Liver (tissue), 9 donors: ENCODE data around the gene CUX1. TPM values are rescaled to one million over a fixed set of nuclear protein-coding genes. Genes with fewer than 3 reads are reported as not detected.

ENCODE experiments used
- DNase-seq: peaks from one replicate; pipeline ENCODE4 v3.0.0-alpha.2; 2017; ENCODE audit warnings: low spot score
- H3K27ac ChIP-seq, 2 donors: one replicate each; pipeline ENCODE4 v1.7.0; 2013; ENCODE audit warnings: inconsistent platforms in 2 of 2, low read length in 2 of 2, control low read depth in 1 of 2, low read depth in 1 of 2, mild to moderate bottlenecking in 1 of 2
- H3K27me3 ChIP-seq, 4 donors: one replicate each; pipeline versions ENCODE4 v1.6.1 to v1.7.0; 2013; ENCODE audit warnings: low read length in 3 of 4, inconsistent platforms in 1 of 4, mild to moderate bottlenecking in 1 of 4, moderate library complexity in 1 of 4; ENCODE audit not compliant: control insufficient read depth in 4 of 4, insufficient read depth in 4 of 4
- H3K36me3 ChIP-seq, 4 donors: one replicate each; pipeline versions ENCODE4 v1.6.1 to v1.7.0; 2013; ENCODE audit warnings: low read length in 3 of 4, mild to moderate bottlenecking in 3 of 4, low read depth in 1 of 4, moderate library complexity in 1 of 4; ENCODE audit not compliant: control insufficient read depth in 4 of 4, insufficient read depth in 3 of 4
- H3K4me1 ChIP-seq, 4 donors: one replicate each; pipeline versions ENCODE4 v1.6.1 to v1.7.0; 2013; ENCODE audit warnings: low read length in 3 of 4, mild to moderate bottlenecking in 3 of 4, moderate library complexity in 1 of 4; ENCODE audit not compliant: control insufficient read depth in 4 of 4, insufficient read depth in 4 of 4
- H3K4me3 ChIP-seq, 3 donors: one replicate each; pipeline versions ENCODE4 v1.6.1 to v1.7.0; 2013; ENCODE audit warnings: low read length in 3 of 3, control low read depth in 1 of 3, low read depth in 1 of 3, mild to moderate bottlenecking in 1 of 3
- H3K9ac ChIP-seq, 2 donors: one replicate each; pipeline ENCODE4 v1.7.0; 2013; ENCODE audit warnings: low read length in 2 of 2, mild to moderate bottlenecking in 2 of 2, moderate library complexity in 2 of 2, control low read depth in 1 of 2, low read depth in 1 of 2
- H3K9me3 ChIP-seq, 4 donors: one replicate each; pipeline versions ENCODE4 v1.6.1 to v1.7.0; 2013; ENCODE audit warnings: low read length in 3 of 4; ENCODE audit not compliant: control insufficient read depth in 4 of 4
- EGR1 ChIP-seq, 2 donors: IDR thresholded peaks; 2 replicates each; pipeline ENCODE4 v1.6.1; 2016 to 2018; ENCODE audit warnings: antibody characterized with exemption in 2 of 2, low read depth in 2 of 2
- GABPA ChIP-seq, 2 donors: IDR thresholded peaks in 1 of 2; conservative IDR thresholded peaks in 1 of 2; 2 replicates each; pipeline ENCODE4 v1.6.1; 2016; ENCODE audit warnings: antibody characterized with exemption in 2 of 2, mild to moderate bottlenecking in 1 of 2, moderate library complexity in 1 of 2
- HNF4A ChIP-seq, 2 donors: conservative IDR thresholded peaks; 2 replicates each; pipeline ENCODE4 v1.6.1; 2016; ENCODE audit warnings: antibody characterized with exemption in 2 of 2, mild to moderate bottlenecking in 2 of 2
- HNF4G ChIP-seq: IDR thresholded peaks from 2 replicates; pipeline ENCODE4 v1.6.1; 2016; ENCODE audit warnings: antibody characterized with exemption
- JUND ChIP-seq, 2 donors: IDR thresholded peaks; 2 replicates each; pipeline ENCODE4 v1.6.1; 2016; ENCODE audit warnings: antibody characterized with exemption in 2 of 2
- NR2F2 ChIP-seq: IDR thresholded peaks from 2 replicates; pipeline ENCODE4 v1.6.1; 2016; ENCODE audit warnings: antibody characterized with exemption
- RAD21 ChIP-seq, 2 donors: IDR thresholded peaks; 2 replicates each; pipeline ENCODE4 v1.6.1; 2016; ENCODE audit warnings: antibody characterized with exemption in 2 of 2, mild to moderate bottlenecking in 2 of 2
- REST ChIP-seq: IDR thresholded peaks from 2 replicates; pipeline ENCODE4 v1.6.1; 2016; ENCODE audit warnings: antibody characterized with exemption, mild to moderate bottlenecking
- RXRA ChIP-seq, 2 donors: IDR thresholded peaks; 2 replicates each; pipeline ENCODE4 v1.6.1; 2017 to 2018; ENCODE audit warnings: antibody characterized with exemption in 2 of 2, mild to moderate bottlenecking in 1 of 2
- SP1 ChIP-seq: IDR thresholded peaks from 2 replicates; pipeline ENCODE4 v1.6.1; 2018; ENCODE audit warnings: antibody characterized with exemption, mild to moderate bottlenecking
- TAF1 ChIP-seq: conservative IDR thresholded peaks from 2 replicates; pipeline ENCODE4 v1.6.1; 2016; ENCODE audit warnings: antibody characterized with exemption, mild to moderate bottlenecking
- YY1 ChIP-seq: IDR thresholded peaks from 2 replicates; pipeline ENCODE4 v1.6.1; 2016; ENCODE audit warnings: antibody characterized with exemption, mild to moderate bottlenecking
- ZBTB33 ChIP-seq: IDR thresholded peaks from 2 replicates; pipeline ENCODE4 v1.6.1; 2016; ENCODE audit warnings: antibody characterized with exemption
- WGBS: extraction: QIAGEN DNeasy Blood & Tissue Kit; methylation state at CpG from one replicate; pipeline ENCODE4 v1.1.7; 2013; 5-methylcytosine and 5-hydroxymethylcytosine counted together
- polyA plus RNA-seq, 2 donors: library from polyadenylated mRNA; stranded (reverse) in 1 of 2; unstranded in 1 of 2; fragments of 200-250 nt in 1 of 2; fragments of >200 nt in 1 of 2; fragmentation: Nextera tagmentation in 1 of 2; extraction: Ambion mirVana in 1 of 2; gene quantifications; one replicate each; pipeline versions ENCODE4 v1.2.1 to v1.2.3, GENCODE V29; 2013 to 2015
- total RNA-seq, 2 donors: library from RNA; depleted of rRNA; stranded (reverse); fragments of >200 nt; gene quantifications; one replicate each; pipeline ENCODE4 v1.2.3, GENCODE V29; 2014
- TF ChIP-seq, protein P1 (sequence below): fragments of 150-350 bp; IDR thresholded peaks from 2 replicates; pipeline ENCODE4 v1.5.1; 2017; ENCODE audit warnings: improper control_type of control experiment, low read depth, low read length; ENCODE audit not compliant: missing input control
- donor health status: healthy.
- donor health status: healthy.
- donor health status: healthy.
- donor health status: healthy.
- donor health status: healthy.

The CUX1 gene
- total and polyA plus RNA-seq, 4 donors: 18.6 to 40.6 (median 21.4) TPM

- TF ChIP-seq, protein P1, sequence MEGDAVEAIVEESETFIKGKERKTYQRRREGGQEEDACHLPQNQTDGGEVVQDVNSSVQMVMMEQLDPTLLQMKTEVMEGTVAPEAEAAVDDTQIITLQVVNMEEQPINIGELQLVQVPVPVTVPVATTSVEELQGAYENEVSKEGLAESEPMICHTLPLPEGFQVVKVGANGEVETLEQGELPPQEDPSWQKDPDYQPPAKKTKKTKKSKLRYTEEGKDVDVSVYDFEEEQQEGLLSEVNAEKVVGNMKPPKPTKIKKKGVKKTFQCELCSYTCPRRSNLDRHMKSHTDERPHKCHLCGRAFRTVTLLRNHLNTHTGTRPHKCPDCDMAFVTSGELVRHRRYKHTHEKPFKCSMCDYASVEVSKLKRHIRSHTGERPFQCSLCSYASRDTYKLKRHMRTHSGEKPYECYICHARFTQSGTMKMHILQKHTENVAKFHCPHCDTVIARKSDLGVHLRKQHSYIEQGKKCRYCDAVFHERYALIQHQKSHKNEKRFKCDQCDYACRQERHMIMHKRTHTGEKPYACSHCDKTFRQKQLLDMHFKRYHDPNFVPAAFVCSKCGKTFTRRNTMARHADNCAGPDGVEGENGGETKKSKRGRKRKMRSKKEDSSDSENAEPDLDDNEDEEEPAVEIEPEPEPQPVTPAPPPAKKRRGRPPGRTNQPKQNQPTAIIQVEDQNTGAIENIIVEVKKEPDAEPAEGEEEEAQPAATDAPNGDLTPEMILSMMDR: no peak
- no peak for TF ChIP-seq YY1
- no peak for TF ChIP-seq EGR1 (IDR thresholded peaks at IDR 0.05; ENCODE audit: low read depth in 2 of 2)
- TF ChIP-seq HNF4A (conservative IDR thresholded peaks at IDR 0.05): no peak
- TF ChIP-seq GABPA (IDR thresholded peaks at IDR 0.05 in 1 of 2, conservative IDR thresholded peaks at IDR 0.05 in 1 of 2): no peak
- no peak for TF ChIP-seq SP1
These were observed 427.2 kb downstream of the CUX1 start (continued) for GRCh38 chr7:102244601-102245000.

DNA sequence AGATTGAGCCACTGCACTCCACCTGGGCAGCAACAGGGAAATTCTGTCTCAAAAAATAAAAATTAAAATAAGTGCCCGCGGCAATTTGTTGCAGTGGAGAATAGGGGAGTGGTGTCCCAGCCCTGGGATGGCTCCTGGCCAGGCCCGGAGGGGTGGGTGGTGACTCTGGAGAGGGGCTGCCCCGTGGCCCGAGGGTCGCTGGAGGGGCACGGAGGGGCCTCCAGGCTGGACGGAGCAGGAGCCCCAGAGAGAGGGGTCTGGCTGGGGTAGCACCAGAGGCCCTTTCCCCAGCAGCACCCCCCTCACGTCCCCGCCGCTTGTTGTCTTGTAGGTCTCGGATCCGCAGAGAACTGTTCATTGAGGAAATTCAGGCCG is 430.6 kb downstream of the CUX1 start:
- WGBS: 97% methylated on average over 14 of the region's 14 CpGs
- Histone ChIP-seq H3K27me3 (no peaks in the 10 kb centered on the region), H3K9ac (no peak overlapping the region), H3K9me3 (no peaks in the 10 kb centered on the region), H3K27ac (no peak overlapping the region), H3K4me3 (no peak overlapping the region), H3K4me1 (peaks cover 0 to 5% (median 2%) of the 10 kb centered on the region in 4 donors), H3K36me3 (peaks cover 0 to 6% (median 4%) of the 10 kb centered on the region in 4 donors)
- TF ChIP-seq JUND (IDR thresholded peaks at IDR 0.05) (no peak), NR2F2 (no peak), RAD21 (IDR thresholded peaks at IDR 0.05) (no peak), TAF1 (no peak), HNF4G (no peak), ZBTB33 (no peak), REST (no peak), SP1 (no peak), RXRA (IDR thresholded peaks at IDR 0.05) (no peak)
- TF ChIP-seq, protein P1: no peak
- DNase-seq: no peak
